ENCODE data around the gene PSME1.

Gene PSME1

GRCh38 chr14:24183014-24183481 lies 47.1 kb downstream of the PSME1 start:
- TF ChIP-seq EZH2 (optimal IDR thresholded peaks at IDR 0.05; ENCODE audit: low read depth, low read length), result no peak
- TF ChIP-seq EZH2phosphoT487 (IDR thresholded peaks at IDR 0.05; ENCODE audit: low read length), result no peak
- TF ChIP-seq CTCF (IDR thresholded peaks at IDR 0.05; ENCODE audit: low read length), result no peak
- H4K20me1 ChIP-seq (ENCODE audit: insufficient read depth, low read length), result no peaks in the 10 kb centered on the region

GRCh38 chr14:24184104-24184970 lies 48.3 kb downstream of the PSME1 start:
- Histone ChIP-seq H3K4me1 (ENCODE audit: low read length) (peaks cover 5% of the 10 kb centered on the region; the same call in 1 of the 2 replicates), H3F3A (ENCODE audit: insufficient read depth, low read length) (peaks cover 12% of the 10 kb centered on the region), H3K4me3 (ENCODE audit: low read length) (no peak overlapping the region), H3K27ac (ENCODE audit: low read length) (no peak overlapping the region), H2AFZ (ENCODE audit: low read length) (no peak overlapping the region), H3K9me3 (replicated peaks; ENCODE audit: insufficient read depth, low read length) (no peaks in the 10 kb centered on the region), H3K36me3 (replicated peaks; ENCODE audit: insufficient read depth, low read length) (no peaks in the 10 kb centered on the region), H3K9ac (ENCODE audit: low read length) (no peak overlapping the region), H3K9me2 (replicated peaks; ENCODE audit: insufficient read depth, low read length) (no peaks in the 10 kb centered on the region), H3K79me2 (ENCODE audit: low read length) (peaks cover 4% of the 10 kb centered on the region; the same call in 1 of the 2 replicates), H3K27me3 (replicated peaks; ENCODE audit: insufficient read depth, low read length) (no peaks in the 10 kb centered on the region), H4K20me1 (ENCODE audit: insufficient read depth, low read length) (no peaks in the 10 kb centered on the region), H3K4me2 (ENCODE audit: low read depth, low read length) (no peak overlapping the region)
- no peak for DNase-seq
- TF ChIP-seq EZH2 (optimal IDR thresholded peaks at IDR 0.05; ENCODE audit: low read depth, low read length) (no peak), EZH2phosphoT487 (IDR thresholded peaks at IDR 0.05; ENCODE audit: low read length) (no peak), CTCF (IDR thresholded peaks at IDR 0.05; ENCODE audit: low read length) (no peak)

More at GRCh38 chr14:24183014-24183481, 47.1 kb downstream of the PSME1 start:
- 0 out of 2 replicates have a peak, but pooled peaks cover 3% of the 10 kb centered on the region for H3F3A ChIP-seq (ENCODE audit: insufficient read depth, low read length)
- no peak overlapping the region for H3K4me2 ChIP-seq (ENCODE audit: low read depth, low read length)
- no peaks in the 10 kb centered on the region for H3K9me3 ChIP-seq (replicated peaks; ENCODE audit: insufficient read depth, low read length)
- H3K9ac ChIP-seq (ENCODE audit: low read length), result no peak overlapping the region
- H3K9me2 ChIP-seq (replicated peaks; ENCODE audit: insufficient read depth, low read length), result no peaks in the 10 kb centered on the region
- no peak overlapping the region for H3K27ac ChIP-seq (ENCODE audit: low read length)
- DNase-seq, result no peak
- no peak overlapping the region for H2AFZ ChIP-seq (ENCODE audit: low read length)
- H3K4me1 ChIP-seq (ENCODE audit: low read length), result peaks cover 5% of the 10 kb centered on the region; the same call in 1 of the 2 replicates
- H3K4me3 ChIP-seq (ENCODE audit: low read length), result no peak overlapping the region
- no peaks in the 10 kb centered on the region for H3K27me3 ChIP-seq (replicated peaks; ENCODE audit: insufficient read depth, low read length)
- no peaks in the 10 kb centered on the region for H3K36me3 ChIP-seq (replicated peaks; ENCODE audit: insufficient read depth, low read length)
- H3K79me2 ChIP-seq (ENCODE audit: low read length), result peaks cover 4% of the 10 kb centered on the region; the same call in 1 of the 2 replicates

GRCh38 chr14:24185026-24185425 lies 49.0 kb downstream of the PSME1 start:
- Histone ChIP-seq H3K9me2 (replicated peaks; ENCODE audit: insufficient read depth, low read length) (no peaks in the 10 kb centered on the region), H2AFZ (ENCODE audit: low read length) (no peak overlapping the region), H3K4me3 (ENCODE audit: low read length) (no peak overlapping the region), H3K36me3 (replicated peaks; ENCODE audit: insufficient read depth, low read length) (no peaks in the 10 kb centered on the region), H4K20me1 (ENCODE audit: insufficient read depth, low read length) (no peaks in the 10 kb centered on the region), H3K4me2 (ENCODE audit: low read depth, low read length) (no peak overlapping the region), H3K27me3 (replicated peaks; ENCODE audit: insufficient read depth, low read length) (no peaks in the 10 kb centered on the region), H3K9me3 (replicated peaks; ENCODE audit: insufficient read depth, low read length) (no peaks in the 10 kb centered on the region), H3F3A (ENCODE audit: insufficient read depth, low read length) (peaks cover 14% of the 10 kb centered on the region), H3K79me2 (ENCODE audit: low read length) (peaks cover 4% of the 10 kb centered on the region; the same call in 1 of the 2 replicates), H3K4me1 (ENCODE audit: low read length) (peaks cover 5% of the 10 kb centered on the region; the same call in 1 of the 2 replicates), H3K9ac (ENCODE audit: low read length) (no peak overlapping the region), H3K27ac (ENCODE audit: low read length) (no peak overlapping the region)
- no peak for TF ChIP-seq CTCF (IDR thresholded peaks at IDR 0.05; ENCODE audit: low read length)
- no peak for TF ChIP-seq EZH2 (optimal IDR thresholded peaks at IDR 0.05; ENCODE audit: low read depth, low read length)
- TF ChIP-seq EZH2phosphoT487 (IDR thresholded peaks at IDR 0.05; ENCODE audit: low read length), result no peak
- no peak for DNase-seq

All from MM.1S (cell line).